ENCODE measurements around the gene ADCK1.
"Not testable (repeated sequence)": the region's sequence is repeated elsewhere in the genome, so short reads cannot be mapped to it uniquely, and the experiment has no call there.

Gene ADCK1

DNA sequence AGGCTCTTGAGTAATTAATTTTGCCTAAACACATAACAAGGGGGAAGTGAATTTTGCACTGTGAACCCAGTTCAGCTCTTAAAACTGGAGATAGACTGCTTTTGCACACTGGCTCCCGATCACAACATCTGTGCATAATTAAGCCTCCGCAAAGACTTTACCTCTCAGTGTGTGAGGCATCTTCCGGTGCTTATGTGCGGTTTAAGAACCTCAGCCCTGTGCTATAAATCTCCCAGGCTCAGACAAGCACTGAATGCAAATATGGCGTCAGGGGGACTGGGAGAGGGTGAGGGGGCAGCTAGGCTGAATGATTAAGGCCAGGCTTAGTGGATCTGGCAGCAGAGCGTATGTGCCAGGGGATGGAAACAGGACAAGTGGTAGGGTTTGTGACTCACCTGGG lies 103.3 kb downstream of the ADCK1 start:
- DNase-seq (ENCODE audit: low read depth), result no peak

DNA sequence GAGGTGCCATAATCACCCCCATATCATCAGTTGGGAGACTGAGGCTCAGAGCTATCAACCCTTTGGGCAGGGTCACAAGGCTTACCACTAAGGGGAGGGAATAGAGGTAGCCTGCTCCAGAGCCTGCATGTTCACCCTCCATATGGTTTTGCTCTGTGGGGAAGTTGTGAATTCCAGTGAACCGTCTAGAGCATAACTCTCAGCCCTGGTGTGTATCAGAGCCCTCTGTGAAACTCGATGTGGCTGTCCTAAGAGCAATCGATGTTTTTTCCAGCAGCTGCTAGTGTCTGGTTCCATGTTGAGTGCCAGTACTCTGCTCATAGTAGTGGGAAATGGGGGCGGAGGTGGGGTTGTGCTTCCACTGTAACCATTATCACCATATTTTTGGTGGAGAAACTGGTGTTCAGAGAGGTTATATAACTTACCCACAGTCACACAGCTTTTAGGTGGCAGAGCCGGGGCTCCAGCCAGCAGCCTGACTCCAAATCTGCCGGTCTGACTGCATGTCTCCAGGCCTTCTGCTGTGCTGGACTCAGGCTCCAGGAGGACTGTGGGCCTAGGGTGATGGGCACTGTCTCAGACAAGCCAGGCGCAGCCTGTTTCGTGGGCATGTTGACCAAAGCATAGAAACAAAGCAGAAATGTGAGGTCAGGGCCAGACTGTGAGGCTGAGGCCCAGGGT lies 104.2 kb downstream of the ADCK1 start:
- no peak for DNase-seq (ENCODE audit: low read depth)

DNA sequence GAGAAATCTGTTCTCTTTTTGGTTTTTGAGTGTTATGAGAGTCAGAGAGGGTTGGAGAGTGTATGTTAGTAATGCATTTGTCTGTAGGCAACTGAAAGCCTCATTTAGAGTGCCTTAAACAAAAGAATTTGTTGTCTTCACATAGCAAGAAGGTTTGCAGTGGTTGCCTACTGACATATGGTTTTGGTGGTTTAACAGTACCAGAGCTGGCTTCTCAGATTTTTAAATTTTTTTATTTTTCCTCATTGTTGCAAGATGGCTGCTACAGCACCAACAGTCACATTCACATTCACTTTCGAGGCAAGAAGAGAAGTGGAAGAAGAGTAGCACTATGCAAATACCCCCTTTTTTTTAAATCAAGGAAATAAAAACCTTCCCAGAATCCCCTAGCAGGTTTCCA lies 106.5 kb downstream of the ADCK1 start:
- no peak for DNase-seq (ENCODE audit: low read depth)

DNA sequence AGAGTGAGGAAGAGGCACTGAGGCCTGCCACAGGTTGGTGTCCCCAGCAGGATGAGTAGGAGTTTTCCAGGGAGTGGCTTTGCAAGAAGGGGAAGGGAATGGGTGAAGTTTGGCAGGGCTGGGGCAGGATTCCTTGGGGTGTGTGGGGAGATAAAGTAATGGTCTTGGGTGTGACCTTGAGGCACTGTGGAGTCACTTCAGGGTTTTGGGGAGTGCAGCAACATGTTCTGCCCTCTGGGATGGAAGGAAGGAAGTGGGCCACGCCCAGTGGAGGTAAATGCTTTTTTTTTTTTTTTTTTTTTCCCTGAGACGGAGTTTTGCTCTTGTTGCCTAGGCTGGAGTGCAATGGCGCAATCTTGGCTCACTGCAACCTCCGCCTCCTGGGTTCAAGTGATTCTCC lies 108.9 kb downstream of the ADCK1 start:
- no peak for DNase-seq (ENCODE audit: low read depth)

DNA sequence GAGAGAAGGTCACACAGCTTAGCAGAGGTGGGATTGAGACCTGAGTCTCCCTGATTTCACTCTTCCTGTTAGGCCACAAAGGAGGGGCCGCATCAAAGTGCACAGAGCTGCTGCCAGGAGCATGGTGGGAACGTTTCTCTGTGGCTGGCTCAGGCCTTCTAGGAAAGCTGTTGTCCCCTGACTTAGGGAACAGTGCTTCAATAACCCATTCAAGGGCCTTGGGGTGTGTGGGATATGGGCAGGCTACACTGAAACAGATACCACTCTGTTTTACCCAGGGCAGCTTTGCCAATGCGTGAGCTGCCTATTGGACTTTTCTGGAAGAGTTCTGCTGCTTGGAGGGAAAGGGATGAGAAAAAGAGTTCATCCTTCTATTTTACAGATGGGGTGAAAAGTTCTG lies 110.0 kb downstream of the ADCK1 start:
- no peak for DNase-seq (ENCODE audit: low read depth)

DNA sequence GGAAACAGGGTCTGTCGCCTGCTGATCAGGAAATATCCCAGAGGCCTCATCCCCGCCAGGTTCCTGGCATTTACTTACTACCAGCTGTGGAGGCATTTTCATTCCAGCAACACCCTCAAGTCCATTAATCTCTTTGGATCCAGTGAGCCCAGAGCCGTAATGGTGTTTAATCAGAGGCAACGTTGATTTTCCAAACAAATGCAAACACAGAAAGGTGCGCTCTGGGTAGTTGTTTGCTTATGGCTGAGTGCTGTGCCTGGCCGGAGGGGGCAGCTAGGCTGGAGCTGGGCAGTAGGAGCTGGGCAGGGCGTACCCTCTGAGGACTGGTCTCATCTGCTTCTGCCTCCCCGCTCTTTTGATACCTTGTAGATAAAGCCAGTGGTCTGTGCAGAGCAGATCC lies 110.6 kb downstream of the ADCK1 start:
- DNase-seq (ENCODE audit: low read depth), result no peak

DNA sequence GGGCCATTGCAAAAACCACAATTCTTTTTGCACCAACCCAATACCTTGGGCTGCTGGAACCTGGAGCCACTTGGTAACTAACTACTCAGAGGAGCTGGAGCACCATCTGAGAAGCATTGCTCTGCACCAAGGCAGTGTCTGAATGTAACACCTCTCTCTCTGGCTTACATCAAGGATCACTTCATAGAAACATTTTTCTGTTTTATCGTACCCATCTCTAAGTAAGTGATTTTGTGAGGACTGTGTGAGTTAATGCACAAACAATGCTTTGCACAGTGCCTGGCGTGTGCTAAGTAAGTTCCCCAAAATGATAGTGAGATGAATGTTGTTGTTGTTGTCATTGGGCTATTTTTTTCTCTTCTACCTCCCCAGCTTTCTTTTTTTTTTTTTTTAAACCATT lies 111.4 kb downstream of the ADCK1 start:
- no peak for DNase-seq (ENCODE audit: low read depth)

DNA sequence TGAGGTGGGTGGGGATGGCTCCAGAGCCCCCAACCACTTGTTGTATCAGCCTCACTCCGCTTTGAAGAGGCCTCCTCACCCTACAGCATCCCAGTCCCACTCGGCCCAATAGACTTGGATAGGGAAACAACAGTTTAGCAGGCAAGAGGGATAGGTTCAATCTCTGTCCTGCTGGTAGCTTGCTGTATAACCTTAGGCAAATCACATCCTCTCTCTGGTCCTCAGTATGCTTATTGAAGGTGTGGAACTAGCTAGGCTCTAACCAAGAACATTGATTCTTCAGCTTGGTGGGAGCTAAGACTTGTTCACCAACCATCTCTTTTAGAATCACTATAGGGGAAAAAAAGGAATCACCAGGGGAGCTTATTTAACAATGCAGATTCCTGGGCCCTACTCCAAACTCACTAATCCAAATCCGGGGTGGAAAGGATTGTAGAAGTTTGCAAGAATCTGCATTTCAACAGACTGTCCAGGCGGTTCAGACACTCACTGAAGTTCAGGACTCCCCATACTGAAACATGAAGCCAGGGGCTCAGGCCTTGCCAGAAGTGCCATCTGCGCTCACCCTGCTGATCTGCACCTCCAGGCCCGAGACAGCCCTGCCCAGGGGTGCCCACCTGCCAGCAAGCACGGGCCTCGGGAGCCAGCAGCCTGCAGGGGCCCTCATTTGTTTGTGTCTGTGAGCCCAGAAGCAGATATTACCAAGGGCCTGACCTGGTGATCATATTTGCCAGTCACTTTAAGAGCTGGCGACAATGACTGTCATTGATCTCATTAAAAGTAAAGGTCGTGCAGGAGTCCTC lies 113.0 kb downstream of the ADCK1 start:
- no peak for DNase-seq (ENCODE audit: low read depth)

DNA sequence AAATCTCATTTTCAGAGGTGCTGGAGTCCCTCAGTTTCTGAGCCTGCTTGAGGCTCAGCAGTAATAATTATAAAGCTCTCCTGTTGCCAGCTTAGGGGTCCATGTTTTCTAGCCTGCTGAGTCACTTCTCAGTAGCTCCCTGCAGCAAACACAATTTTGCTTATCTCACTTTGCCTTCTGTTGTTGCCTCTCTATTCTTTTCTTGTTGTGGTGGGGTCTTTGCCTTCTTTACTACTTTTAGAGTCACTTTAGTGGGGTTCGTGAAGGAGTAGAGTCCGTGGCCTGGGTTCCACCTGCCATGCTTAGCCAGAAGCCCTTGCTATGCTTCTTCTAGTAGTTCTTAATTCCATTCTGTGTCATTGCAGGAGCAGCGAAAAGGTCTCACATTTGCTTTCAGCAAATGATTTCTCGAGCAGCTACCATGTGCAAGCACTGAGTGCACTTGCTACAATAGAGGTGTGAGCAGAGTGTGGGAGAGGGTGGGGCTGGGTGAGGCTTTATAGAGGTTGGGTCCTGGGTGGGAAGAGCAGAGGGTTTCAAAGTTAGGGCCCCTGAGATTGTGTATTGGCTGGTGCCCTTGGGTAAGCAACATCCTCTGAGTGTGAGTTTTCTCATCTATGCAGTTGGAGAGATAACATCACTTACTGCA lies 114.3 kb downstream of the ADCK1 start:
- DNase-seq (ENCODE audit: low read depth), result no peak

DNA sequence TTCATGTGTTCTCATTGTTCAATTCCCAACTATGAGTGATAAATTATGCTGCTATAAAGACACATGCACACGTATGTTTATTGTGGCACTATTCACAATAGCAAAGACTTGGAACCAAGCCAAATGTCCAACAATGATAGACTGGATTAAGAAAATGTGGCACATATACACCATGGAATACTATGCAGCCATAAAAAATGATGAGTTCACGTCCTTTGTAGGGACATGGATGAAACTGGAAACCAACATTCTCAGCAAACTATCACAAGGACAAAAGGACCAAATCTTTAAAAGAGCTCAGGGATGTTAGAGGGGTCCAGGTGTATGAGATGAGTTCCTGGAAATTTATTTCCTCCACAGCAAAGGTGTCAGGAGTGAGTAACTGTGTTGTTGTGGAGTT lies 115.5 kb downstream of the ADCK1 start:
- not testable (repeated sequence) for DNase-seq (ENCODE audit: low read depth)

DNA sequence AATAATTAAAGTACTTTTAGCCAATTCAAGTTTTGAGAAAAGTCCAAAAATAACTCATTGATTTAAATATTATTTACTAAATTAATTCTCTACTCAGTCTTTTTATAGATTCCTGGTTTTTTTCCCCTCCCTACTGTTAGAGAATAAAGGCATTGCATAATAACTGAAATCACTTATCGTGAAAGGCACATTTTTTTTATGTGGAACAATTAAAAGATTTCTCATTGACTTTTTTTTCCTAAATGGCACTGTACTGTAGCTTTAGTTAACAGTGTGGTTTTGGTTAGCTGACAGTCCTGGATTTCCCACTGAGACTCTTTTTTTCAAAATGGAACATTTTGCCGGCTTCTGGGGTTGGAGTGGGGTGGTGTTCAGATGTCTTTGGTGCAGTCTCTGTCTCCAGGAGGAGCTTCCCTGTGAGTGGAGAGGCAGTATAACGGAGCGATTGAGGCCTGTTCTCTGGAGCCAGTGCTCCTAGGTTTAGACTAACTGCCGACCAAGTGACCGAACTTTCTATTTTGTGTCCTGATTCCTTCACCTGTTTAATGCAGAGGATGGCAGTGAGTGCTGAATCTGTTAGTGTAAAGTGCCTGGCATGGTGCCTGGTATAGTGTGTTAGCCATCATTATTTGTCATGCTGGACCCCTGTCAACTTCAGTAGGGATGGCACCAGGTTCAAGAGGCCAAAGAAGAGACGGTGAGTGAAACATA lies 117.7 kb downstream of the ADCK1 start:
- no peak for DNase-seq (ENCODE audit: low read depth)

DNA sequence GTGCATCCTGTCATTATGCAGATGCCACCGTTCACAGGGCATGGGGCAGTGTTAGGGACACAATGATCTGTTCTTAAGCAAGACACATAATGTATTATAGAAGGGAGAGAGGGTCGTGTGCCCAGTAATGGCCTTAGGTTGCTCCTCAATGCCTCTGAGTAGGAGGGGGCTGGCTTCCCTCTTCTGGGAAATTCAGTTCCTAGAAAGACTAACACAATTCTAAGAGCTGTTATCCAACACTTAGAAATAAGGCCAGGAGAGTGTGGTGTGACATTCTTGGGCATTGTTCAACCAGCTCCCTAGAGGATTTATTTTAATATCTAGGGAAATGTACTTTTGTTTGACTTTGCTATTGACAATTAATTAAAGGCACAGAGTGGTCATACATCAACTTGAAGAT lies 118.5 kb downstream of the ADCK1 start:
- DNase-seq (ENCODE audit: low read depth), result no peak

DNA sequence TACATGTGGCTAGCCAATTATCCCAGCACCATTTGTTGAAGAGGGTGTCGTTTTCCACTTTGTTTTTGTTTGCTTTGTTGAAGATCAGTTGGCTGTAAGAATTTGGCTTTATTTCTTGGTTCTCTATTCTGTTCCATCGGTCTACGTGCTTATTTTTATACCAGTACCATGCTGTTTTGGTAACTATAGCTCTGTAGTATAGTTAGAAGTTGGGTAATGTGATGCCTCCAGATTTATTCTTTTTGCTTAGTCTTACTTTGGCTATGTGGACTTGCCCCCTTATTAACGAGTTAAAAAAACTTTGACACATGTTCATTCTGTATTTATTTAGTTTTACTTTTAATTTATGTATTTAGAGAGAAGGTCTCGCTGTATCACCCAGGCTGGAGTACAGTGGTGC lies 120.4 kb downstream of the ADCK1 start:
- no peak for DNase-seq (ENCODE audit: low read depth)

DNA sequence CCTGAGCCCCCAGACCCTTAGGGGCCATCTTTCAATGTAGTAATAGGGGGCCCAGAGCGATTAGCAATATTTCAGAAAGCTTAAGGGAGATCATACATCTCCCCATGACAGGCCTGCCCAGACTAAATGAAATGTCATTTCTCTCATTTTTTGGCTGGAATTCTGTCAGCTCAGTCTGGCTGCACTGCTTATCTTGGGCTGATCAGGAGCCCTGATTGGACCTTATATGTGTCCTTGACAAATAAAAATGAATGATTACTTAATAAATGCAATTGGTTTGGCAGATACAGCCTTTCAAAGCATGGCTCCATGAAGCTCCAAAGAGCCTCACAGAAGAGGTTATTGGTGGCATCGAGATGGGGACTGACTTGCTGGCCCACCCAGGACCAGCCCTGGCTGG lies 121.9 kb downstream of the ADCK1 start:
- no peak for DNase-seq (ENCODE audit: low read depth)

DNA sequence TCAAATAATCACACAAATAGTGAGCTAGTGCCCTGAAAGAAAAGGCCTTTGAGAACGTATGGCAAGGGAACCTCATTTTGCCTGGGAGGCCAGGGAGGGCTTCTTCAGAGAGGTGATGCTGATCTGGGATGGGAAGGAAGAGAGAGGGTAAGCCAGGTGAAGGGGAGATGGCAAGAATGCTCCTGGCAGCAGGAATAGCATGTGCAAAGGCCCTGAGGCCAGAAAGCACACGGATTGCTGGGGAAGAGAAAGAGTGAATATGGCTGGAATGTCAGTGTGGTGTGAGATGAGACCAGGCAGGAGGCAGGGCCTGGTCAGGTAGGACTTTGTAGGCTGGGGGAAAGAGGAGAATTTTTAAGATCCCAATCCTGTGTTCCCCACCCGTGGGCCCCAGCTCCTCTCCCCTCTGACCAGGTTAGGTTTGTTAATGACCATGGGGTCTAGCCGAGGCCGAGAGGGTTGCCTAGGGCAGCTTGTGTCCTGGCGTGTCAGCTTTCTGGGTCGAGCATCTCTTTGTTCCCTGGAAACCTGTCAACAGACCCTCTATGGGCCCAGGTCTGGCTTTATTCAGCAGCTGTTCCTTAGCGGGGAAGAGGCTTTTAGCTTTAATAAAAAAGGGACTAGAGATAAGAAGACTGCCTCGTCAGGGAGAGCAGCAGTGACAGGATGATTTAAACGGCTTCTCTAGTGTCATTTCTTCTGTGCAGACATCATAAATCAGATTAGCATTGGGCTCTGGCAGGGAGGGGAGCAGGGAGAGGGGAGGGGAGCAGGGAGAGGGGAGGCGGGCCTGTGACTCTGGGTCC lies 123.4 kb downstream of the ADCK1 start:
- DNase-seq (ENCODE audit: low read depth), result no peak

DNA sequence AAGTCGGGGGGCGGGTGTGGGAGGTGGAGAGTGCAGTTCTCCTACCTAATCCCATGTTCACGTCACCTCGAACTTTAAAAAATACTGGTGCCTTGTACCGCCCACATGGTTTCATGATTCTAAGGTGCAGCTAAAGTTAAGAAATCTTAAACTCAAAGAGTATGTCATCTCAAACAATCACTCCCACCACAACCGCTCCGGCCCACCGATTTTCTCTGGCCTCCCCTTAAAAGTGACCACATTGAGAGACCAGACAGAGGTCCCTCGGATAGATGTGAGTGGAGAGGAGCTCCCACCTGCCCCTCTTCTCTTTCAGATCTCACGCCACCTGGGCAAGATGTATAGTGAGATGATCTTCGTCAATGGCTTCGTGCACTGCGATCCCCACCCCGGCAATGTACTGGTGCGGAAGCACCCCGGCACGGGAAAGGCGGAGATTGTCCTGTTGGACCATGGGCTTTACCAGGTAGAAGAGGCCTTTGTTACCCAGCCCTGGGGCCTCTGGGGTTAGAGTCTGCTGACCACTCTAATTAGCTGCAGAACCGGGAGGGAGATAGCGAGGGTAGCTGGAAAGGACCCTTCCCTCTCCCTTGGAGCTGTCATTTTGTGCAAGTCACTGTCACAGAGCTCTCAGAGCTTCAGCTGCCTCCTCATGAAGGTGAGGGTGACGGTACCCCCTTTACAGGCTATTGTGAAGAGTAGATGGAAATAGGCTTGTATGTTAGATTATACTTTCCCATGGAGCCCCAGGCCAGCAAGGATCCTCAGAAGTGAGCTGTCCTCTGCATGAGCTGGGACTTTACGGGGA lies 124.4 kb downstream of the ADCK1 start:
- no peak for DNase-seq (ENCODE audit: low read depth)

DNA sequence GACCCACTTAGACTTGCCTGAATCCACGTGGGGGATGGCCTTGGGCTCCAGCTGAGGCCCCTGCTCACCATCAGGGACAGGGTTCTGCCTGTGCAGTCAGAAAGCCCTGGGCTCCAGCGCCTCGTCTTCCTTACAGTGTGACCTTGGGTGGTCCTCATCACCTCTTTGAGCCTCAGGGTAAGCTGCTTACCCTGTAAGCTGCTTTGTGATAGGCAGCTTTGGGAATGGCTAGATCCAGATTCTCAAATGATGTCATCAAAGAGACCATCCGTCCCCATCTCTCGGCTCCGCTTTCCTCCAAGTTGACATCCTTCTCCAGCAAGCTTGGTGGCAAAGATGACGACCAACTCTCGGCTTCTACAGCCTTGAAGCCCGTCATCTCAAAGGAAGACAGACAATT lies 127.0 kb downstream of the ADCK1 start:
- no peak for DNase-seq (ENCODE audit: low read depth)

DNA sequence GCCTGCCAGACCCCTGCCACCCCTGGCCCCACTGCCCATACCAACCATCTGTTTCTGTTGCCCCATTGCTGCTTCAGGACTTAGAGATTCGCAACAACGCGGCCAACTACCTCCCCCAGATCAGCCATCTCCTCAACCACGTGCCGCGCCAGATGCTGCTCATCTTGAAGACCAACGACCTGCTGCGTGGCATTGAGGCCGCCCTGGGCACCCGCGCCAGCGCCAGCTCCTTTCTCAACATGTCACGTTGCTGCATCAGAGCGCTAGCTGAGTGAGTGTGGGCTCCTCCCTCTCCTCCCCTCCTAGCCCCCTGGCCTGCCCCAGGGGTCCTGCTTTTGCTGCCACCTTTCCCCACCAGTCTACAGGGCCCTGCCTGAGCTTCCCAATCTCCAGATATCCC lies 131.5 kb downstream of the ADCK1 start:
- DNase-seq (ENCODE audit: low read depth), result no peak

DNA sequence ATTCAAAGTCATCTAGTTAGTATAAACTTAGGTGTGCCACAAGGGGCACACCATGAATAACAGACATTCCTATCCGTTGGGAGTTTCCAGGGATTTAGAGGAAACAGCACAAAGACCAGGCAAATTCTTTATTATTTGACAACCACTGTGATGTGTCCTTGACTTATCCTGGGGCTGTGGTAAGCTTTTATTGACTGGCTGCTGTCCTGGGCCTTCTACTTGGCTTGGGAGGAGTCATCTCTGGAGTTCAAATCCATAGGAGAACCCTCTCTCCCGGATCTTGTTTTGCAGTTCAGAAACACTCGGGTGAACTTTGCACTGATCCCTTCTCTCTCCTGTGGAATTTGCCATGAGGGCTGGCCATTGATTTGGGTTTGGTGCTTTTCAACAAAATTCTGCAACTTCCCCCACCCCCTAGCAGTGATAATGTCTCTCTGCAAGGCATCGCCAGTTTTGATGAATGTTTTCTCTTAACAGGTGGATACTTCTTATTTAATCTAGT lies 136.3 kb downstream of the ADCK1 start:
- no peak for DNase-seq (ENCODE audit: low read depth)

DNA sequence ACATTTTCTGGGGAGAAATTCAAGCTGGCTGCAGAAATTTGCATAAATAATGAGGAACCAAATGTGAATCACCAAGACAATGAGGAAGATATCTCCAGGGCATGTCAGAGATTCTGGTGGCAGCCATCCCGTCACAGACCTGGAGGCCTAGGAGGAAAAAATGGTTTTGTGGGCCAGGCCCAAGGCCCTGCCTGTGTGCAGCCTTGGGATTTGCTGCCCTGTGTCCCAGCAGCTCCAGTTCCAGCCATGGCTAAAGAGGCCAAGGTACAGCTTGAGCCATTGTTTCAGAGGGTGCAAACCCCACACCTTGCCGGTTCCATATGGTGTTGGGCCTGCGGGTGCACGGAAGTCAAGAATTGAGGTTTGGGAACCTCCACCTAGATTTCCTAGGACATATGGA lies 147.5 kb downstream of the ADCK1 start:
- DNase-seq (ENCODE audit: low read depth), result no peak

All from activated T-cell treated with anti-CD3 and anti-CD28 coated beads for 48 hours (primary cell).